Smooth muscle cell (in vitro differentiated cells): ENCODE results near the gene TMEM150B. TPM values are rescaled to one million over a fixed set of nuclear protein-coding genes. Genes with fewer than 3 reads are reported as not detected.

Experiments
- DNase-seq: peaks from one replicate; lab custom pipeline; 2025; ENCODE audit not compliant: unreplicated experiment; lab: John Stamatoyannopoulos, UW
- H2AFZ ChIP-seq: fragments of 200-600 bp; sonication (generic); 2 replicates; pipeline ENCODE4 v1.6.0; 2016; ENCODE audit warnings: antibody characterized with exemption, low read depth, mild to moderate bottlenecking
- H3F3A ChIP-seq: fragments of 200-600 bp; sonication (generic); 2 replicates; pipeline ENCODE4 v1.6.0; 2017; ENCODE audit warnings: antibody characterized with exemption, low read depth
- H3K27ac ChIP-seq: fragments of 200-600 bp; sonication (generic); 2 replicates; pipeline ENCODE4 v1.5.1; 2016; ENCODE audit warnings: low read depth, mild to moderate bottlenecking
- H3K27me3 ChIP-seq: fragments of 200-600 bp; sonication (generic); 2 replicates; pipeline ENCODE4 v1.6.1; 2016; ENCODE audit warnings: low read depth, mild to moderate bottlenecking
- H3K36me3 ChIP-seq: fragments of 200-600 bp; sonication (generic); 2 replicates; pipeline ENCODE4 v1.5.1; 2016; ENCODE audit warnings: low read depth
- H3K4me1 ChIP-seq: fragments of 200-600 bp; sonication (generic); 2 replicates; pipeline ENCODE4 v1.5.1; 2016; ENCODE audit warnings: low read depth
- H3K4me2 ChIP-seq: fragments of 200-600 bp; sonication (generic); 2 replicates; pipeline ENCODE4 v1.6.0; 2016; ENCODE audit warnings: mild to moderate bottlenecking
- H3K4me3 ChIP-seq: fragments of 200-600 bp; sonication (generic); 2 replicates; pipeline ENCODE4 v1.5.1; 2016; ENCODE audit warnings: mild to moderate bottlenecking
- H3K79me2 ChIP-seq: fragments of 200-600 bp; sonication (generic); 2 replicates; pipeline ENCODE4 v1.6.0; 2016; ENCODE audit warnings: low read depth, mild to moderate bottlenecking
- H3K9ac ChIP-seq: fragments of 200-600 bp; sonication (generic); 2 replicates; pipeline ENCODE4 v1.6.0; 2016; ENCODE audit warnings: low read depth
- H3K9me3 ChIP-seq: fragments of 200-600 bp; sonication (generic); replicated peaks from 2 replicates; pipeline ENCODE4 v1.5.1; 2016; ENCODE audit warnings: low read depth
- H4K20me1 ChIP-seq: fragments of 200-600 bp; sonication (generic); 2 replicates; pipeline ENCODE4 v1.6.0; 2016; ENCODE audit warnings: low read depth
- CTCF ChIP-seq: fragments of 200-600 bp; sonication (generic); IDR thresholded peaks from 2 replicates; pipeline ENCODE4 v1.5.1; 2017; ENCODE audit warnings: borderline replicate concordance, mild to moderate bottlenecking, antibody characterized with exemption; ENCODE audit not compliant: insufficient read depth, poor library complexity, severe bottlenecking
- WGBS: methylation state at CpG from one replicate; pipeline ENCODE4 v1.1.7; 2016; ENCODE audit warnings: low lambda C conversion rate; 5-methylcytosine and 5-hydroxymethylcytosine counted together
- polyA plus RNA-seq: library from polyadenylated mRNA; unstranded; fragments of >200 nt; fragmentation: Nextera tagmentation; extraction: Ambion mirVana; gene quantifications from 2 replicates; pipeline ENCODE4 v1.2.1, GENCODE V29; 2016
- total RNA-seq: library from RNA; depleted of rRNA; stranded (reverse); fragments of >200 nt; gene quantifications from 2 replicates; pipeline ENCODE4 v1.2.3, GENCODE V29; 2014

The TMEM150B gene
- total and polyA plus RNA-seq, 2 experiments from 2014 or later: not detected

DNA sequence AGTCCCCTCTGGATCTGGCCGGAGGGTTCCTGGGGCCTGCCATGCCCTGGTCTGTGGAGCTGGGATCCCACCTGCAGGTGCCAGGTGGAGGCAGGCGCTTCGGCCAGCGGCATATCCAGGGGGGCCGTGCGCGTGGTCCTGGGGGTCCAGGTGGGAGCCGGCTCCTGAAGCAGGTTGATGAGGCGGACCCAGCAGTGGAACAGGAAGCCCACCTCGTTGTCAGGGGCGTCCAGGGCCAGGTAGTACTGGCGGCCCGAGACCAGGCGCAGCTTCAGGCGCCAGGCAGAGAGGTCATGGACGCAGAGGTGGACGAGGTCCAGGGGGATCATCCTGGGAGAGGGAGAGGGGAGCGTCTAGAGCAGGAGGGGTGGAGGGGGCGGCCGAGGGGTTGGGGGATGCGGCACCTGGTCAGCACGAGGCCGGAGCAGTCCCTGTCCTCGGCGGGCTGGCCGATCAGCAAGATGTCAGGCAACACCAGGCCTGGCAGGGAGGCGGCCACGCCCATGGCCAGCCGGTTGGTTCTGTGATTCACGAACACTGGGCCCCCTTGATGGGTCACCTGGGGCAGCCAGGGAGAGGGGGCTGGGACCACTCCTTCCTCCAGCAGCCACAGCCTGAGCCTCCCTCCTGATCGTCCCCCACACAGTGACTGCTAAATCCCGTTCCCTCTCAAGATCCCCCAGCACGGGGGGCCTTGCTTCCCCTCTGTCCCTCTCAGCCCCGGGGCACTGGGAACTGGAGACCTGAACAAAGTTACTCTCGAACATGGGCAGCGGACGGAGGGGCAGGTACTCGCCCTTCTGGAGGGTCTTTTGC lies 37.2 kb upstream of the TMEM150B start:
- Histone ChIP-seq H3K4me1 (peaks cover 6% of the 10 kb centered on the region), H3K4me3 (no peak overlapping the region), H3K9me3 (no peaks in the 10 kb centered on the region), H3K4me2 (no peak overlapping the region), H3K9ac (no peak overlapping the region), H3K79me2 (no peaks in the 10 kb centered on the region), H4K20me1 (peaks cover 21% of the 10 kb centered on the region), H3F3A (peaks cover 22% of the 10 kb centered on the region), H3K27me3 (no peaks in the 10 kb centered on the region), H3K36me3 (no peaks in the 10 kb centered on the region), H3K27ac (no peak overlapping the region), H2AFZ (no peak overlapping the region)
- no peak for TF ChIP-seq CTCF
- DNase-seq: no peak
- WGBS: 85% methylated on average over 27 of the region's 38 CpGs

DNA sequence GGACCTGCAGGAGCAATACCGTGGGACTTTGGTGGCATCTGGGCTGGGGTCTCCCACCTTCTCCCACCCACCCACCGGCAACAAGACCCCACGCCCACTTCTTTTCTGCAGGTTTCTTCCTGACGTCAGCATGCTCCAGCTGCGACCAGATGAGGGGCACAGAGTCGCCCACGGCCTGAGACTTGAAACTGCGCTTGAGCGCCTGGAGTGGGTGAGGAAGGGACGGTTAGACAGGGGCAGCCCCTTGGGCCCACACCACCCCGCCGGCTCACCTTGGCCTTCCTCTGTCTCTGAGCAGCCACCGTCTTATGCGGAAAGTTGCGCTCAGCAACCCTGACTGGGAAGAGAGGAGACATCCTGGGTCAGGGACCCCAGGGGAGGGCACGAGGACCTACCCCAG lies 35.8 kb upstream of the TMEM150B start:
- Histone ChIP-seq H4K20me1 (peaks cover 12% of the 10 kb centered on the region), H3K4me1 (peaks cover 6% of the 10 kb centered on the region), H3K4me2 (no peak overlapping the region), H3K4me3 (no peak overlapping the region), H3F3A (peaks cover 16% of the 10 kb centered on the region), H3K27ac (no peak overlapping the region), H3K79me2 (no peaks in the 10 kb centered on the region), H2AFZ (no peak overlapping the region), H3K9ac (no peak overlapping the region), H3K27me3 (peaks cover 3% of the 10 kb centered on the region), H3K9me3 (no peaks in the 10 kb centered on the region), H3K36me3 (no peaks in the 10 kb centered on the region)
- no peak for DNase-seq
- no peak for TF ChIP-seq CTCF
- WGBS: 96% methylated on average over 15 of the region's 16 CpGs

GRCh38 chr19:55358943-55359908 lies 34.1 kb upstream of the TMEM150B start:
- no peak for DNase-seq
- H3K9ac ChIP-seq: no peak overlapping the region
- no peaks in the 10 kb centered on the region for H3K36me3 ChIP-seq
- H3F3A ChIP-seq: peaks cover 4% of the 10 kb centered on the region
- peaks cover 6% of the 10 kb centered on the region for H3K4me1 ChIP-seq
- H3K79me2 ChIP-seq: no peaks in the 10 kb centered on the region
- no peak overlapping the region for H2AFZ ChIP-seq
- no peak for TF ChIP-seq CTCF
- peaks cover 3% of the 10 kb centered on the region for H3K27me3 ChIP-seq
- H4K20me1 ChIP-seq: no peaks in the 10 kb centered on the region
- no peaks in the 10 kb centered on the region for H3K9me3 ChIP-seq
- H3K4me2 ChIP-seq: no peak overlapping the region
- no peak overlapping the region for H3K27ac ChIP-seq
- no peak overlapping the region for H3K4me3 ChIP-seq
- WGBS: 86% methylated on average over 32 of the region's 32 CpGs
